IMR-90 (cell line): ENCODE results near the gene SLC29A2. TPM values are rescaled to one million over a fixed set of nuclear protein-coding genes. Genes with fewer than 3 reads are reported as not detected.
A peak's percentile ranks its signal among the peaks of the same experiment; 100 is the strongest.

Experiments used
- ATAC-seq: fragments of 200-7000 bp; cut with Tn5 transposase; 2 replicates; pipeline ENCODE4 v1.9.1; 2020; ENCODE audit warnings: low read depth, mild to moderate bottlenecking, moderate library complexity
- BruUV-seq: library from RNA; stranded (reverse); fragments of 400-500 nt; replicated peaks from 2 replicates; lab custom pipeline; 2021; lab: Mats Ljungman, UMichigan
- CTCF ChIA-PET: fragments of 300-600 bp; formaldehyde crosslinking; extraction: SDS; loops from one replicate; lab custom pipeline; 2021; ENCODE audit warnings: antibody characterized with exemption; lab: Yijun Ruan, JAX
- POLR2A ChIA-PET: fragments of 300-600 bp; sonication (Branson Sonifier 250); formaldehyde crosslinking; loops from one replicate; lab custom pipeline; 2022; ENCODE audit warnings: antibody characterized with exemption; ENCODE audit not compliant: unreplicated experiment; lab: Charles Lee
- DNase-seq: peaks from one replicate; pipeline ENCODE4 v3.0.0; 2013
- H2AFZ ChIP-seq: replicated peaks from 2 replicates; pipeline ENCODE3; 2013; ENCODE audit warnings: low read length, mild to moderate bottlenecking; ENCODE audit not compliant: poor library complexity
- H2AK5ac ChIP-seq: 2 replicates; pipeline ENCODE4 v1.6.1; 2013; ENCODE audit warnings: low read depth, low read length, inconsistent platforms
- H2AK9ac ChIP-seq: replicated peaks from 2 replicates; pipeline ENCODE3; 2013; ENCODE audit warnings: mild to moderate bottlenecking, low read depth, low read length, moderate library complexity; ENCODE audit not compliant: poor library complexity
- H2BK120ac ChIP-seq: 2 replicates; pipeline ENCODE4 v1.6.1; 2013; ENCODE audit warnings: low read depth, low read length, inconsistent platforms
- H2BK15ac ChIP-seq: 3 replicates; pipeline ENCODE4 v1.6.1; 2013; ENCODE audit warnings: low read depth, low read length, inconsistent platforms
- H2BK20ac ChIP-seq: 2 replicates; pipeline ENCODE4 v1.6.1; 2013; ENCODE audit warnings: low read depth, mild to moderate bottlenecking, inconsistent platforms, low read length, moderate library complexity
- H2BK5ac ChIP-seq: 2 replicates; pipeline ENCODE4 v1.6.1; 2013; ENCODE audit warnings: mild to moderate bottlenecking, low read depth, low read length, inconsistent platforms; ENCODE audit not compliant: poor library complexity, severe bottlenecking
- H3K14ac ChIP-seq: replicated peaks from 2 replicates; pipeline ENCODE4 v1.6.1; 2013; ENCODE audit warnings: low read depth, low read length, inconsistent platforms
- H3K18ac ChIP-seq: 2 replicates; pipeline ENCODE4 v1.6.1; 2013; ENCODE audit warnings: low read depth, low read length, control low read depth
- H3K23ac ChIP-seq: 2 replicates; pipeline ENCODE4 v1.6.1; 2013; ENCODE audit warnings: low read depth, low read length, inconsistent platforms
- H3K27ac ChIP-seq: 2 replicates; pipeline ENCODE4 v1.5.1; 2013; ENCODE audit warnings: mild to moderate bottlenecking, control low read depth, low read length; ENCODE audit not compliant: insufficient read depth
- H3K27me3 ChIP-seq: 2 replicates; pipeline ENCODE4 v1.6.1; 2013; ENCODE audit warnings: low read length; ENCODE audit not compliant: control insufficient read depth, insufficient read depth
- H3K36me3 ChIP-seq: 2 replicates; pipeline ENCODE4 v1.6.1; 2013; ENCODE audit warnings: low read length, mixed read lengths; ENCODE audit not compliant: control insufficient read depth, insufficient read depth
- H3K4ac ChIP-seq: 2 replicates; pipeline ENCODE4 v1.6.1; 2013; ENCODE audit warnings: low read depth, low read length, inconsistent platforms
- H3K4me1 ChIP-seq: 2 replicates; pipeline ENCODE4 v1.6.1; 2013; ENCODE audit warnings: low read length, mixed read lengths; ENCODE audit not compliant: control insufficient read depth, insufficient read depth
- H3K4me2 ChIP-seq: 2 replicates; pipeline ENCODE4 v1.6.1; 2013; ENCODE audit warnings: low read depth, mild to moderate bottlenecking, control low read depth, low read length, moderate library complexity
- H3K4me3 ChIP-seq: 2 replicates; pipeline ENCODE4 v1.5.1; 2013; ENCODE audit warnings: low read depth, mild to moderate bottlenecking, control low read depth, low read length, moderate library complexity; ENCODE audit not compliant: insufficient read depth
- H3K56ac ChIP-seq: 2 replicates; pipeline ENCODE4 v1.6.1; 2013; ENCODE audit warnings: low read length, inconsistent platforms; ENCODE audit not compliant: insufficient read depth; ENCODE audit errors: extremely low read depth
- H3K79me1 ChIP-seq, 2 experiments: 2 replicates each; pipeline ENCODE4 v1.6.1; 2013; ENCODE audit warnings: low read length in 2 of 2, inconsistent platforms in 1 of 2, low read depth in 1 of 2
- H3K9ac ChIP-seq: 2 replicates; pipeline ENCODE4 v1.6.1; 2013; ENCODE audit warnings: low read depth, low read length, control low read depth
- H3K9me1 ChIP-seq: 2 replicates; pipeline ENCODE4 v1.6.1; 2013; ENCODE audit warnings: low read length, inconsistent platforms; ENCODE audit not compliant: insufficient read depth
- H3K9me3 ChIP-seq: 2 replicates; pipeline ENCODE4 v1.6.1; 2013; ENCODE audit warnings: low read length; ENCODE audit not compliant: control insufficient read depth, insufficient read depth
- H4K20me1 ChIP-seq: 2 replicates; pipeline ENCODE4 v1.6.1; 2013; ENCODE audit warnings: low read length, inconsistent platforms; ENCODE audit not compliant: insufficient read depth
- H4K5ac ChIP-seq: 2 replicates; pipeline ENCODE4 v1.6.1; 2013; ENCODE audit warnings: mild to moderate bottlenecking, low read depth, low read length, control low read depth
- H4K8ac ChIP-seq, 2 experiments: 2 replicates each; pipeline ENCODE4 v1.6.1; 2013; ENCODE audit warnings: low read depth in 2 of 2, low read length in 2 of 2, control low read depth in 1 of 2, inconsistent platforms in 1 of 2
- H4K91ac ChIP-seq: 2 replicates; pipeline ENCODE4 v1.6.1; 2013; ENCODE audit warnings: low read depth, low read length, inconsistent platforms; ENCODE audit not compliant: insufficient read depth
- BHLHE40 ChIP-seq: fragments of 150-350 bp; IDR thresholded peaks from 2 replicates; pipeline ENCODE4 v1.6.1; 2016; ENCODE audit warnings: mild to moderate bottlenecking, low read depth, low read length
- CEBPB ChIP-seq: IDR thresholded peaks from 2 replicates; pipeline ENCODE4 v1.6.1; 2012; ENCODE audit warnings: low read depth, low read length, improper control_type of control experiment
- CHD1 ChIP-seq: IDR thresholded peaks from 2 replicates; pipeline ENCODE4 v1.6.1; 2012; ENCODE audit warnings: low read depth, low read length, improper control_type of control experiment
- FOS ChIP-seq: fragments of 150-350 bp; IDR thresholded peaks from 2 replicates; pipeline ENCODE4 v1.6.1; 2016; ENCODE audit warnings: low read depth, low read length
- MAFK ChIP-seq: IDR thresholded peaks from 2 replicates; pipeline ENCODE4 v1.6.1; 2012; ENCODE audit warnings: low read depth, low read length, improper control_type of control experiment
- NFE2L2 ChIP-seq: fragments of 150-350 bp; IDR thresholded peaks from 2 replicates; pipeline ENCODE4 v1.6.1; 2016; ENCODE audit warnings: low read depth, mild to moderate bottlenecking, low read length
- POLR2A ChIP-seq: IDR thresholded peaks from 2 replicates; pipeline ENCODE4 v1.6.1; 2012; ENCODE audit warnings: mild to moderate bottlenecking, low read depth, low read length
- RCOR1 ChIP-seq: IDR thresholded peaks from 2 replicates; pipeline ENCODE4 v1.6.1; 2012; ENCODE audit warnings: mild to moderate bottlenecking, low read length, improper control_type of control experiment; ENCODE audit not compliant: insufficient replicate concordance
- RFX5 ChIP-seq: IDR thresholded peaks from 2 replicates; pipeline ENCODE4 v1.8.0; 2012; ENCODE audit warnings: low read depth, mild to moderate bottlenecking, low read length, moderate library complexity
- SMC3 ChIP-seq: fragments of 150-350 bp; IDR thresholded peaks from 2 replicates; pipeline ENCODE4 v1.6.1; 2016; ENCODE audit warnings: low read depth, mild to moderate bottlenecking, antibody characterized with exemption, low read length, moderate library complexity
- WGBS, 2 experiments: methylation state at CpG; one replicate each; pipeline versions ENCODE4 v1.1.5 to v1.1.7; 2013; ENCODE audit warnings: missing lambda C conversion rate in 2 of 2; ENCODE audit not compliant: insufficient read length in 1 of 2; ENCODE audit errors: extremely low coverage in 2 of 2; 5-methylcytosine and 5-hydroxymethylcytosine counted together
- dilution Hi-C: fragments of 300-500 bp; cut with HindIII; formaldehyde crosslinking; loops from one replicate; pipeline ENCODE4 v1.14.3; 2018; ENCODE audit warnings: low sequenced_read_pairs; ENCODE audit not compliant: unreplicated experiment
- in situ Hi-C: fragments of 300-500 bp; cut with MboI; formaldehyde crosslinking; loops from 3 replicates; pipeline ENCODE4 v1.14.3; 2019; ENCODE audit warnings: low sequenced_read_pairs, inconsistent platforms, mixed read lengths
- intact Hi-C: fragments of 100-400 bp; cut with micrococcal nuclease; formaldehyde crosslinking; loops from 2 replicates; pipeline ENCODE4 v1.10.0; 2022
- polyA plus RNA-seq, 3 experiments: library from polyadenylated mRNA; depleted of rRNA; stranded (reverse); fragments of >200 nt; gene quantifications; 2 replicates each; pipeline ENCODE4 v1.2.3, GENCODE V29; 2012; ENCODE audit warnings: low replicate concordance in 1 of 3
- total RNA-seq: library from RNA; depleted of rRNA; stranded (reverse); fragments of >200 nt; gene quantifications from 2 replicates; pipeline ENCODE4 v1.2.3, GENCODE V29; 2012
- TF ChIP-seq, protein P1 (sequence below): conservative IDR thresholded peaks from 2 replicates; pipeline ENCODE4 v1.5.1; 2012; ENCODE audit warnings: mild to moderate bottlenecking, low read depth, low read length, improper control_type of control experiment
- TF ChIP-seq, protein P2 (sequence below): fragments of 150-350 bp; IDR thresholded peaks from 2 replicates; pipeline ENCODE4 v1.6.1; 2017; ENCODE audit warnings: mild to moderate bottlenecking, antibody characterized with exemption, low read length, low read depth
- TF ChIP-seq, protein P3 (sequence below): fragments of 150-350 bp; IDR thresholded peaks from 2 replicates; pipeline ENCODE4 v1.6.1; 2016; ENCODE audit warnings: low read depth, mild to moderate bottlenecking, low read length, moderate library complexity, borderline replicate concordance

The SLC29A2 gene
- total and polyA plus RNA-seq, 2 of the 4 experiments (the other 2 are of a cell fraction) = under 0.01 to 1.2 TPM

DNA sequence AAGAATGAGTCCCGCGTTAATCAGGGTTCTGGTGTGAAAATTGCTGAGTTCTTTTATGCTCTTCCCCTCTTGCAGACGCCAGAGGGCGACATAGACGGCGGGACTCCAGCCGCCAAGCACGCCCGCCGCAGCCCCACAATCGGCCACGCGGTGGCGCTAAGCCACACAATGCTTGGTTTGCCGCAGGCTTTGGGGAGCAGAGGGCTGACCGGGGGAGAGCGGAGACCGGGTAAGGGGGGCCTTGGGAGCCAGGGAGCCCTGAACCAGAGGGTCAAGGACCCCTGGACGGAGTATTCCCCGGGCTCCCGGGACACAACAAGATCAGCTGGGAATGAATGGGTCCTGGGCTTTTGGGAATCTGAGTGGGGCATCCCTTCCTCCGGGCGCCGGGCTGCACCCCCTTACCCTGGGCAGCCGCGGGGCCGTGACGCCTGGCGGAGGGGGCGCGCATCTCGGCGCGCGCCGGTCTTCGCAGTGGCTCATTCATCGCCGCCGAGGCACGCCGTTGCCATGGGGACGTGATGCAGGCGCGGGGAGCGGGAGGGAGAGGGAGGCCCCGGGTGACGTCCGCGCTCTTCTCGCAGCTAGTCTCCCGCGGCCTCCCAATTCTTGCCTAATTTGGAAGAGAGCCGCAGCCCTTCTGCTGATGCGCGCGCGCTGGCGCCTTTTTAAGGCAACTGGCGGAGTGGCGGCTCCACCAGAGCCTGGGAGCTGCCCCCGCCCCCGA is 37.1 kb upstream of the SLC29A2 start (continued):
- no peak for TF ChIP-seq NFE2L2
- TF ChIP-seq POLR2A = peak; percentile 57
- no peak for TF ChIP-seq RCOR1

DNA sequence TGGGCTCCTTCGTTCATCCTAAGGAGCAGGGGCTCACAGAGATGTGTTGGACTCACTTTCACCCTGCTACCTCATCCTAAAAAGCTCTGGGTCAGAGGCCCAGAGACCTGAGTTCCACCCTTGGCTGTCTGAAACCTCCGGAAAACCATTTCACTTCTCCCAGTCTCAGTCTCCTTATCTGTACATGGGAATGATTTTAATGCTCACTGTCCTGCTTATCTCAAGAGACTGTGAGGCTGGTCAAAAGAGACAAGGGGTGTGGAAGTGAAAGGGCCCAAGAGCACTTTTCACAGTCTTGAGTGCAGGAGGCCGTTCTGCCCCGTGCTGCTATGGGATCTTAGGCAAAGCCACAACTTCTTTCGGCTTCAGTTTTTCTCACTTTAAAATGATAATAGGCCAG is 36.1 kb upstream of the SLC29A2 start:
- WGBS, 2 experiments = 75% methylated on average over 3 of the region's 5 CpGs; no CpG with 5 or more reads in 1 of the 2 experiments
- no peaks in the 10 kb centered on the region for H3K36me3 ChIP-seq
- CTCF ChIA-PET = interaction anchor here (0.8 to 1.8 kb wide), 4 partner anchors 10 to 32 kb away, joined by 3 to 8 read pairs (median 4); partner anchors contain the start of gene MRPL11

More for the DNA sequence above, 36.1 kb upstream of the SLC29A2 start:
- H4K91ac ChIP-seq = no peak overlapping the region
- H4K8ac ChIP-seq = no peak overlapping the region
- H3K27me3 ChIP-seq = peaks cover 19% of the 10 kb centered on the region
- dilution Hi-C loops (no loop called here), intact Hi-C loops (loop anchor here (1.0 to 2.0 kb wide), 7 partner anchors 23 to 427 kb away; partner anchors contain the start of genes BBS1, DPP3 and MRPL11), in situ Hi-C loops (loop anchor here (10.0 kb wide), 1 partner anchor 277 kb away; no protein-coding TSS in a partner anchor)
- no peak overlapping the region for H3K56ac ChIP-seq
- H4K20me1 ChIP-seq = no peaks in the 10 kb centered on the region
- no peaks in the 10 kb centered on the region for H3K9me3 ChIP-seq
- peaks cover 3% of the 10 kb centered on the region for H3K4me1 ChIP-seq
- H2BK5ac ChIP-seq = no peak overlapping the region
- H2AK9ac ChIP-seq = no peak overlapping the region
- H3K4me3 ChIP-seq = no peak overlapping the region
- no peak overlapping the region for H3K4ac ChIP-seq
- H4K5ac ChIP-seq = no peak overlapping the region
- H3K14ac ChIP-seq = no peak overlapping the region
- POLR2A ChIA-PET = no interaction called here
- TF ChIP-seq, protein P1, sequence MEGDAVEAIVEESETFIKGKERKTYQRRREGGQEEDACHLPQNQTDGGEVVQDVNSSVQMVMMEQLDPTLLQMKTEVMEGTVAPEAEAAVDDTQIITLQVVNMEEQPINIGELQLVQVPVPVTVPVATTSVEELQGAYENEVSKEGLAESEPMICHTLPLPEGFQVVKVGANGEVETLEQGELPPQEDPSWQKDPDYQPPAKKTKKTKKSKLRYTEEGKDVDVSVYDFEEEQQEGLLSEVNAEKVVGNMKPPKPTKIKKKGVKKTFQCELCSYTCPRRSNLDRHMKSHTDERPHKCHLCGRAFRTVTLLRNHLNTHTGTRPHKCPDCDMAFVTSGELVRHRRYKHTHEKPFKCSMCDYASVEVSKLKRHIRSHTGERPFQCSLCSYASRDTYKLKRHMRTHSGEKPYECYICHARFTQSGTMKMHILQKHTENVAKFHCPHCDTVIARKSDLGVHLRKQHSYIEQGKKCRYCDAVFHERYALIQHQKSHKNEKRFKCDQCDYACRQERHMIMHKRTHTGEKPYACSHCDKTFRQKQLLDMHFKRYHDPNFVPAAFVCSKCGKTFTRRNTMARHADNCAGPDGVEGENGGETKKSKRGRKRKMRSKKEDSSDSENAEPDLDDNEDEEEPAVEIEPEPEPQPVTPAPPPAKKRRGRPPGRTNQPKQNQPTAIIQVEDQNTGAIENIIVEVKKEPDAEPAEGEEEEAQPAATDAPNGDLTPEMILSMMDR = no peak
- TF ChIP-seq BHLHE40 (no peak), SMC3 (no peak), MAFK (no peak), CHD1 (no peak), FOS (no peak), RFX5 (no peak), NFE2L2 (no peak), CEBPB (no peak)
- TF ChIP-seq, protein P2, sequence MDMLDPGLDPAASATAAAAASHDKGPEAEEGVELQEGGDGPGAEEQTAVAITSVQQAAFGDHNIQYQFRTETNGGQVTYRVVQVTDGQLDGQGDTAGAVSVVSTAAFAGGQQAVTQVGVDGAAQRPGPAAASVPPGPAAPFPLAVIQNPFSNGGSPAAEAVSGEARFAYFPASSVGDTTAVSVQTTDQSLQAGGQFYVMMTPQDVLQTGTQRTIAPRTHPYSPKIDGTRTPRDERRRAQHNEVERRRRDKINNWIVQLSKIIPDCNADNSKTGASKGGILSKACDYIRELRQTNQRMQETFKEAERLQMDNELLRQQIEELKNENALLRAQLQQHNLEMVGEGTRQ = no peak
- TF ChIP-seq, protein P3, sequence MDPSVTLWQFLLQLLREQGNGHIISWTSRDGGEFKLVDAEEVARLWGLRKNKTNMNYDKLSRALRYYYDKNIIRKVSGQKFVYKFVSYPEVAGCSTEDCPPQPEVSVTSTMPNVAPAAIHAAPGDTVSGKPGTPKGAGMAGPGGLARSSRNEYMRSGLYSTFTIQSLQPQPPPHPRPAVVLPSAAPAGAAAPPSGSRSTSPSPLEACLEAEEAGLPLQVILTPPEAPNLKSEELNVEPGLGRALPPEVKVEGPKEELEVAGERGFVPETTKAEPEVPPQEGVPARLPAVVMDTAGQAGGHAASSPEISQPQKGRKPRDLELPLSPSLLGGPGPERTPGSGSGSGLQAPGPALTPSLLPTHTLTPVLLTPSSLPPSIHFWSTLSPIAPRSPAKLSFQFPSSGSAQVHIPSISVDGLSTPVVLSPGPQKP = no peak
- DNase-seq = no peak
- no peak overlapping the region for H3K9ac ChIP-seq
- no peak overlapping the region for H2AK5ac ChIP-seq
- H3K9me1 ChIP-seq = peaks cover 7% of the 10 kb centered on the region; the same call in 1 of the 2 replicates
- no peak overlapping the region for H3K27ac ChIP-seq
- no peak overlapping the region for H3K18ac ChIP-seq
- H2BK20ac ChIP-seq = no peak overlapping the region
- H3K23ac ChIP-seq = no peak overlapping the region
- ATAC-seq = no peak
- H2BK15ac ChIP-seq = no peak overlapping the region
- H2AFZ ChIP-seq = no peak overlapping the region
- H3K79me1 ChIP-seq = peaks cover 7 to 21% of the 10 kb centered on the region in 2 experiments; a peak in 3 of 4 replicates
- BruUV-seq = no TSS peak
- H3K4me2 ChIP-seq = no peak overlapping the region
- no peak overlapping the region for H2BK120ac ChIP-seq
